HG03025 (cell line): ENCODE results near the gene ELAC1.

Experiments used
- ATAC-seq: cut with Tn5 transposase; IDR thresholded peaks from one replicate; pipeline ENCODE4 v1.9.1; 2021; ENCODE audit warnings: mild to moderate bottlenecking, moderate library complexity; ENCODE audit not compliant: unreplicated experiment, low FRiP score

The ELAC1 gene

GRCh38 chr18:51013259-51013658, 45.4 kb downstream of the ELAC1 start:
- no peak for ATAC-seq

DNA sequence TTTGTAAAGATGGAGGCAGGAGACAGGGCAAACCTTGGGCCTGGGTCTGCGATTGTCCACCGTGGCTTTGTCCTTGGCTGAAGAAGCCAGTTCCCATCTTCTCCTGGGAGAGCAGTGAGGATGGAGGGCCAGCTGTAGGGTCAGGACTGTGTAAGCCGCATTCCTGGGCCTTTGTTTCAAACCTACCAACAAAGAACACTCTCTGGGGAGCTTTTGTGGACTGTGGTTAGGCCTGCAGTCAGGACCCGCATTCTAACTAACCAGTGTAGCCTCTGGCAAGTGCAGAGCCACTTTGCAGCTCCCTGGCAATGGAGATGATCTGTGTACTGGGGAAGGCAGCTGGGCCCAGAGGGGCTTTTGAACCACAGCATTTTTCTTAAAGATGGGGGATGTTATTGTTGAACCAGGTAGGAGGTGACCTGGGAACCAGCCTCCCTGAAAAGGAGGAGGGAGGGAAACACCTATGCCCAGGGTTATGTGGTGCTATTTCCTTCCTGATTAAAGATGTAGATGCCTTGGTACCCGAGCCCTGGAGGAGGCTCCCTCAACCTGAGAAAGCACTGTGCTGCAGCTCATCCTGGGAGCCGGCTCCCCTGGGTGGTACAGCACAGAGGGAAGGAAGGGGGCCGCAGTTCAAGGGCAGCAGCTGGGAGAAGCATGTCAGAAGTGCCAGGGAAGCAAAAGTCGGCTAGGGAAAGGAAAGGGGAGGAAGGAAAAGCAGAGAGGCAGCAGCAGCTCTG, 49.5 kb downstream of the ELAC1 start:
- ATAC-seq = no peak

DNA sequence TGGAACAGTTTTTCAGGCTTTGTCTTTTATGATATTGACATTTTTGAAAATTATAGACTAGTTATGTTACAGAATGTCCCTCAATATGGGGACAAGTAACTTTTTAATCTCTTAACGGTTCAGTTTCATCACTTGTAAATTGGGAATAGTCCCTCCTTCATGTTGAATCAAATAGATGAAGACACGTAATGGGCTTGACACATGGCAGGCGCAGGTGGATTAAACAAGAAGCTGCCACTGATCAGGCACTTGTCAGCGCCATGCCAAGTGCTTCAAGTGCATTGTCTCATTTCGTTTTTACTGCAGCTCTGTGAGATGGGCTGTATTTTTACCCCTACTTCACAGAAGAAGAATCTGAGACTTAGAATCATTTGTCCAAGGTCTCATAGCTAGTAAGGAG, 52.7 kb downstream of the ELAC1 start:
- ATAC-seq = no peak

- ATAC-seq = no peak
Observed at GRCh38 chr18:51021226-51021965, 53.6 kb downstream of the ELAC1 start.

- ATAC-seq = no peak
Observed at GRCh38 chr18:51025512-51025911, 57.7 kb downstream of the ELAC1 start.

GRCh38 chr18:51028201-51028805, 60.5 kb downstream of the ELAC1 start:
- ATAC-seq = no peak

DNA sequence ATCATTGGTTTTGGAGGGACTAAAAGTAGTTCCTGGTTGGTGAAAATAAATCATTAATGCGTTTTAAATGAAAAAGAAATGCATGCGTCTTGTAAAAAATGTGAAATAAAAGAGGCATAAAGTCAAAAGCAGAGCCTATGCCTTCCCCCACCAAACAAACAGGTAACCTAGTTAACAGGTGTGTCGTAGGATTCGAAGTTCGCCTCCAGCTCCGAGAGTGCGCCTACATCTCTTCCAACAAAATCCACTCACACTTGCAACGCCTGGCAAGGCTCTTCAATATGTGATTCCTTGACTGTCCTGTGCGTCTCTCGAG, 61.5 kb downstream of the ELAC1 start:
- ATAC-seq = peak; percentile 3

DNA sequence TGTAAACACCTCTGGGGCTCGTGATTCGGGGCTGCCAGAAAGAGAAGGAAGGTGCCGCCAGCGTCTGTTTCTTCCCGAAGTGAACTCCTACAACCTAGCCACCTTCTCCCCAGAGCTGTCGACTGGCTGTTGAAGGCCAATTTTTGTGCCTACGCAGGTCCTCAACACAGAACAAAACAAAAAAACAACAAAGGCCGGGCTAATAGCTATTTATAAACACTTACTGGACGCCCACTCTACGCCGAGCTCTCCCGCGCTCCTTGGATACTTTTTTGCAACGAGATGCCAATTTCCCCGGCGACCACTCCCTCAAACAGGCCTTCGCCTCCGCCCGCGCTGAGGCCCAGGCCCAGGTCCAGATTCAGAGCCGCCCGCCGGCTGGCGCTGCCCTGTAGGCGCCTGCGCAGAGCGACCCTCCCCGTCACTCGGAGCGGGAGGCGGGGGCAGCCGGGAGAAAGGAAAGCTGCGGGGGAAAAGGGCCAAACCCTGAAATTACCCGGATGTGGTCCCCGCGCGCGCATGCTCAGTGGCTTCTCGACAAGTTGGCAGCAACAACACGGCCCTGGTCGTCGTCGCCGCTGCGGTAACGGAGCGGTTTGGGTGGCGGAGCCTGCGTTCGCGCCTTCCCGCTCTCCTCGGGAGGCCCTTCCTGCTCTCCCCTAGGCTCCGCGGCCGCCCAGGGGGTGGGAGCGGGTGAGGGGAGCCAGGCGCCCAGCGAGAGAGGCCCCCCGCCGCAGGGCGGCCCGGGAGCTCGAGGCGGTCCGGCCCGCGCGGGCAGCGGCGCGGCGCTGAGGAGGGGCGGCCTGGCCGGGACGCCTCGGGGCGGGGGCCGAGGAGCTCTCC, 62.1 kb downstream of the ELAC1 start, which contains the start of gene SMAD4:
SMAD4 (plus strand) TSS at position 520 of the 843 bp plus-strand sequence. CDS start 16,834 bp downstream, outside the sequence.
- ATAC-seq = peak; percentile 70

- peak; percentile 58 for ATAC-seq
Observed at GRCh38 chr18:51030537-51031258, 62.9 kb downstream of the ELAC1 start.

DNA sequence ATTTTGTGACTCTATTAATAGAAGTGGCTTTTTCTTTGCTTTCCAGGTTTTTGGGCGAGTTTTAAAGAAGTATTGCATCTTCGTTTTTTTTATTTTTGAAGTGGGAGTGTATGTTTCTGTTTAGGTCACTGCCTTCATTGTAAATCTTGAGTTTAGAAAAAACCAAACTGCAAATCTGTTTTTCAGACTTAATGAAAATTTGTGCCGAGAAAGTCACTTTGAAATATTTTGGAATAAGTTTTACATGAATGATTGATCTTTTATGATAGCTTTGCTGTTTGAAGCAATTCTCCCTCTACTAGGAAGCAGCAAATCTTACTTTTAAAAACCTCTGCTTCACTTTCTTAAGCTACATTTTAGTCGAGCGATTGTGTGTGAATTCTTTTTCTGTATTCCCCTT, 64.4 kb downstream of the ELAC1 start:
- no peak for ATAC-seq

GRCh38 chr18:51037230-51037629, 69.4 kb downstream of the ELAC1 start:
- no peak for ATAC-seq
